SK-N-MC (cell line): ENCODE measurements around the gene ARID5B.

ENCODE experiments used
- DNase-seq: peaks from one replicate; pipeline ENCODE4 v3.0.0-alpha.2; 2011; ENCODE audit warnings: low read depth, low spot score
- H3K27ac ChIP-seq: fragments of 200-600 bp; sonication (generic); 2 replicates; pipeline ENCODE4 v1.5.1; 2016; ENCODE audit warnings: mixed run types
- H3K36me3 ChIP-seq: fragments of 200-600 bp; sonication (generic); 2 replicates; pipeline ENCODE4 v1.6.1; 2017; ENCODE audit warnings: antibody characterized with exemption, low read length, mixed read lengths; ENCODE audit not compliant: insufficient read depth
- H3K4me3 ChIP-seq: fragments of 200-600 bp; sonication (generic); 2 replicates; pipeline ENCODE4 v1.5.1; 2016
- H3K9ac ChIP-seq: fragments of 200-600 bp; sonication (generic); 2 replicates; pipeline ENCODE4 v1.8.0; 2017; ENCODE audit warnings: mixed run types, mixed read lengths; ENCODE audit not compliant: insufficient read length
- H3K9me3 ChIP-seq: fragments of 200-600 bp; sonication (generic); 2 replicates; pipeline ENCODE4 v1.6.1; 2017; ENCODE audit warnings: low read depth, mild to moderate bottlenecking, antibody characterized with exemption, low read length, moderate library complexity, mixed read lengths
- EZH2 ChIP-seq: fragments of 200-600 bp; sonication (generic); IDR thresholded peaks from one replicate; pipeline ENCODE4 v1.6.1; 2017; ENCODE audit warnings: antibody characterized with exemption
- FOXP2 ChIP-seq: optimal IDR thresholded peaks from 2 replicates; pipeline ENCODE3; 2011; ENCODE audit warnings: mild to moderate bottlenecking, moderate library complexity; ENCODE audit not compliant: insufficient read depth; ENCODE audit errors: extremely low read length, control extremely low read depth
- POLR2AphosphoS5 ChIP-seq: IDR thresholded peaks from 2 replicates; pipeline ENCODE4 v1.6.1; 2012; ENCODE audit warnings: mild to moderate bottlenecking, low read depth, low read length, borderline replicate concordance

ARID5B gene

GRCh38 chr10:62021128-62021665, 119.7 kb downstream of the ARID5B start:
- Histone ChIP-seq H3K4me3 (no peak overlapping the region), H3K9ac (no peak overlapping the region)

DNA sequence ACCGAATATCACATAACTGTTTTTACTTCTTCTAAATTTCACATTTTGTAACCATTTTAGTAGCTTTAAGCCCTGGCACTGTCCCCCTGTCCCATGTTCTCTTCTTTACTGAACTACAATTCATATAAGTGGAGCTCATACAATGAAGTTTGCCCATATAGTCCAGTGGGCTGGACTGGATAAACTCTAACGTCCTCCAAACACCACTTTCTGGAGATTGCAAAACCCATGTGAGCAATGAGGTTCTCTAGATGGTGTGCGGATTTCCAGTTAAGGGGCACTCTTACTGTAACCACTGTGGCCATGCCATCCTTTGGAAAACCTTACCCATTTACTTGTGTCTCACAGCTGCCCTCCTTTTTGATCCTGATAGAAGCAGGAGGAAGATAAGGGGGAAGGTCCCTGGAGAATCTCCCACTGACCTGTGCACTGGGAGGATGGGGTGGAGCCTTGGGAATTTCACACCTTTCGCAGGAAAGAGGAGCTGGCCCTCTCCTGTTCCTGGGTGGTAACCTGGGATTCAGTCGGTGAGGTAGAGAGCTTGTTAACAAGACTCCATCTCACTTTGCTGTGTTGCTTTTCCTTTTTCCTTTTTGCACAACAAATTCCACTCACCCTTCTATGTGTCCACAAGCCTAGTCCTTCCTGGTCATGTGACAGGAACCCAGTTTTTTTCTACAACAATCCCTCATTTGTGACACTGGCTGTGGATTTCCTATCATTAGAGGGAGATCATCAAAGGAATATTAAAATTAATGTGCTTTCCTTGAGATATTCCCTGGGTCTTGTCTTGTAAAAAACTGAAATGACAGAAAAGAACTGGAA, 120.7 kb downstream of the ARID5B start:
- DNase-seq, result no peak
- Histone ChIP-seq H3K9me3 (no peaks in the 10 kb centered on the region), H3K36me3 (no peaks in the 10 kb centered on the region), H3K9ac (no peak overlapping the region), H3K4me3 (no peak overlapping the region), H3K27ac (no peak overlapping the region)
- TF ChIP-seq FOXP2 (no peak), EZH2 (no peak)

More at GRCh38 chr10:62021128-62021665, 119.7 kb downstream of the ARID5B start:
- Histone ChIP-seq H3K36me3 (no peaks in the 10 kb centered on the region), H3K27ac (no peak overlapping the region), H3K9me3 (no peaks in the 10 kb centered on the region)
- no peak for DNase-seq
- no peak for TF ChIP-seq FOXP2
- no peak for TF ChIP-seq POLR2AphosphoS5
- TF ChIP-seq EZH2, result no peak

GRCh38 chr10:62022830-62023229, 121.3 kb downstream of the ARID5B start:
- Histone ChIP-seq H3K9me3 (no peaks in the 10 kb centered on the region), H3K27ac (no peak overlapping the region), H3K36me3 (no peaks in the 10 kb centered on the region), H3K9ac (no peak overlapping the region), H3K4me3 (no peak overlapping the region)
- TF ChIP-seq EZH2, result no peak
- no peak for TF ChIP-seq FOXP2
- no peak for TF ChIP-seq POLR2AphosphoS5
- no peak for DNase-seq

DNA sequence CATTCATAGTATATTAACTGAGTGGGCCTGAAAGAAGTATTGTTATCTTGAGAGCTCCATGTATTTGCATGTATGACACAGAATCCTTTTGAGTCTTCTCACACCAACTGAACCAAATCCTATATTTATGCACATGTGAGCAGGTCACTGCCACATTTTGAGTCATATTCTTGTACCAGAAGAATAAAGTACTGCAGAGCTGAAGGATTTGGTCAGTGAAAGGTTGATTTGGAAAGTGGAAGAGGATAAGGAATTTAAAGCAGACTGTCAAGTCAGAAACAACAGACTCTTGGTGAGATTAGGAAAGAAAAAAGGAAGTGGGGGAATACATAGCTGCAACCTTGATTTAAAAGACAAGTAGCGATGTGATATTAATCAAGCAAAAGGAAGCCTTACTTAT, 121.8 kb downstream of the ARID5B start:
- no peaks in the 10 kb centered on the region for H3K36me3 ChIP-seq
- H3K27ac ChIP-seq, result no peak overlapping the region
- H3K4me3 ChIP-seq, result no peak overlapping the region
- H3K9ac ChIP-seq, result no peak overlapping the region
- no peak for TF ChIP-seq EZH2
- no peaks in the 10 kb centered on the region for H3K9me3 ChIP-seq
- DNase-seq, result no peak

- TF ChIP-seq FOXP2 (no peak), EZH2 (no peak), POLR2AphosphoS5 (no peak)
- Histone ChIP-seq H3K9me3 (no peaks in the 10 kb centered on the region), H3K9ac (no peak overlapping the region), H3K36me3 (no peaks in the 10 kb centered on the region), H3K4me3 (no peak overlapping the region), H3K27ac (no peak overlapping the region)
- DNase-seq, result no peak
Observed at GRCh38 chr10:62024026-62024701, 122.7 kb downstream of the ARID5B start.

GRCh38 chr10:62025134-62025794, 123.8 kb downstream of the ARID5B start:
- Histone ChIP-seq H3K36me3 (no peaks in the 10 kb centered on the region), H3K4me3 (no peak overlapping the region), H3K9me3 (no peaks in the 10 kb centered on the region), H3K9ac (no peak overlapping the region), H3K27ac (no peak overlapping the region)
- no peak for DNase-seq
- no peak for TF ChIP-seq POLR2AphosphoS5
- no peak for TF ChIP-seq EZH2
- no peak for TF ChIP-seq FOXP2

GRCh38 chr10:62025901-62026879, 124.7 kb downstream of the ARID5B start:
- no peak overlapping the region for H3K27ac ChIP-seq

More at GRCh38 chr10:62025901-62026879, 124.7 kb downstream of the ARID5B start:
- H3K4me3 ChIP-seq, result no peak overlapping the region
- TF ChIP-seq EZH2, result no peak
- TF ChIP-seq FOXP2, result no peak
- TF ChIP-seq POLR2AphosphoS5, result no peak
- DNase-seq, result no peak
- H3K36me3 ChIP-seq, result no peaks in the 10 kb centered on the region
- no peaks in the 10 kb centered on the region for H3K9me3 ChIP-seq
- no peak overlapping the region for H3K9ac ChIP-seq
